Ovary (tissue), 1 donor: Measurements from ENCODE around the gene PPP1CA.

Experiments
- EP300 ChIP-seq: sonication (generic); formaldehyde crosslinking; IDR thresholded peaks from one replicate; pipeline ENCODE4 v1.6.1; 2017; ENCODE audit warnings: antibody characterized with exemption
- POLR2A ChIP-seq: fragments of 450-650 bp; IDR thresholded peaks from one replicate; pipeline ENCODE4 v1.6.1; 2017; ENCODE audit warnings: antibody characterized with exemption, mild to moderate bottlenecking, moderate library complexity

GRCh38 chr11:67423466-67423865 lies 21.8 kb upstream of the PPP1CA start:
- TF ChIP-seq POLR2A (no peak), EP300 (no peak)
